Activated naive CD8-positive, alpha-beta T cell (primary cell): ENCODE data around the gene KDELR1.
A peak's percentile ranks its signal among the peaks of the same experiment; 100 is the strongest.

Experiments
- H3K27ac Mint-ChIP-seq: one replicate; pipeline ENCODE4 v1.8.0; 2021; ENCODE audit warnings: mixed read lengths
- H3K27me3 Mint-ChIP-seq: one replicate; pipeline ENCODE4 v1.8.0; 2021; ENCODE audit warnings: mixed read lengths
- H3K36me3 Mint-ChIP-seq: one replicate; pipeline ENCODE4 v1.8.0; 2021; ENCODE audit warnings: mixed read lengths
- H3K4me1 Mint-ChIP-seq: one replicate; pipeline ENCODE4 v1.8.0; 2021; ENCODE audit warnings: low read depth, mixed read lengths
- H3K4me3 Mint-ChIP-seq: one replicate; pipeline ENCODE4 v1.8.0; 2021; ENCODE audit warnings: mild to moderate bottlenecking, mixed read lengths
- H3K9me3 Mint-ChIP-seq: one replicate; pipeline ENCODE4 v1.8.0; 2021; ENCODE audit warnings: low read depth, mixed read lengths

KDELR1 gene

DNA sequence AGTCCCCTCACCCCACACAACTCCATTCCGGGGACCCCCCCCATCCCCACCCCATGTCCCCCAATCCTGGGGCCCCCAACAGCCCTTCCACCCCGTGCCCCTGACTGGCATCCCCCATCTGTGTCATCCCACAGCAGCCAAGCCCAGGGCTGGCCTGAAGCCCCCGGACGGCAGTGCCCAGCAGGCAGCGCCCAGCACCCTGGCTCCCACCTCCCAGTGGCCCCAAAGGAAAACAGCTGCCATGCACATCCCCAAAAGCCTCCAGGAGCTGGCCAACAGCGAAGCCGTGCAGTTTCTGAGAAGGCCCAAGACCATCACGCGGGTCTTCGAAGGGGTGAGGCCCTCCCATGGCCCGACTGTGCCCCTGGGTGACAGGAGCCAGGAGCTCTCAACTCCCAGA, 25.7 kb downstream of the KDELR1 start:
- Mint-ChIP-seq H3K4me3 (no peak overlapping the region), H3K36me3 (no peaks in the 10 kb centered on the region), H3K27ac (no peak overlapping the region), H3K9me3 (no peaks in the 10 kb centered on the region), H3K27me3 (no peaks in the 10 kb centered on the region), H3K4me1 (peaks cover 11% of the 10 kb centered on the region)

DNA sequence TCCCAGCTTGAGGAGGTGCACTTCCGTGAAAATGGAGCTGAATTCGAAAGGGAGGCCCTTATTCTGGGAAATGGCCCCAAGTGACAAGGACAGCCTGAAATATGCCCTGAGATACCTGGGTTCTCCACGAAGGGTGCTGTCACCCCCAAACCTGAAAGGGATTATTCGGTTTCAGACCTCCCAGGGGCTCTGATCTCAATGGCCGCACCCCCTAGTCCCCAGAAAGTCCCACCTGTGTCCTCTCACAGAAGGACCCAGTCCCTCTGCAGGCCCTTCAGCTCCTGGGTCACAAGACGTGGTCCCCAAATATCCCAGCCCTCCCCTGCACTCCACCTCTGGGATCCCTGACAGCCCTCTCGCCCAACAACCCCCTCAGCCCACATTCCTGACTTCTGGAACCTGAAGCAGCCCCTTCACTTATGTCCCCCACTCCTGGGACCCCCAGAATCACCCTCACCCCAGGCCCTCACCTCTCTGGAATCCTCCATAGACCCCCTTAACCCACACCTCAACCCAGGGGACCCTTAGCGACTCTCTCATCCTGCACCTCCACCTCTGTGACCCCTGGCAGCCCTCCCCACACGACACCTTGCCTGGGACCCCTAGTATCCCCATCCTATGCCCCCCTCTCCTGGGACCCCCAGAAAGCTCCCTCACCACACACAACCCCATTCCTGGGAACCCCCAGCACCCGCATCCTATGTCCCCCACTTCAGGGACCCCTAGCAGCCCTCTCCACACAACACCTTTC, 26.6 kb downstream of the KDELR1 start:
- H3K9me3 Mint-ChIP-seq = no peaks in the 10 kb centered on the region
- no peaks in the 10 kb centered on the region for H3K27me3 Mint-ChIP-seq
- H3K4me1 Mint-ChIP-seq = peaks cover 11% of the 10 kb centered on the region
- H3K36me3 Mint-ChIP-seq = no peaks in the 10 kb centered on the region
- peak overlapping the region; percentile 73 for H3K4me3 Mint-ChIP-seq
- peak overlapping the region; percentile 58 for H3K27ac Mint-ChIP-seq

DNA sequence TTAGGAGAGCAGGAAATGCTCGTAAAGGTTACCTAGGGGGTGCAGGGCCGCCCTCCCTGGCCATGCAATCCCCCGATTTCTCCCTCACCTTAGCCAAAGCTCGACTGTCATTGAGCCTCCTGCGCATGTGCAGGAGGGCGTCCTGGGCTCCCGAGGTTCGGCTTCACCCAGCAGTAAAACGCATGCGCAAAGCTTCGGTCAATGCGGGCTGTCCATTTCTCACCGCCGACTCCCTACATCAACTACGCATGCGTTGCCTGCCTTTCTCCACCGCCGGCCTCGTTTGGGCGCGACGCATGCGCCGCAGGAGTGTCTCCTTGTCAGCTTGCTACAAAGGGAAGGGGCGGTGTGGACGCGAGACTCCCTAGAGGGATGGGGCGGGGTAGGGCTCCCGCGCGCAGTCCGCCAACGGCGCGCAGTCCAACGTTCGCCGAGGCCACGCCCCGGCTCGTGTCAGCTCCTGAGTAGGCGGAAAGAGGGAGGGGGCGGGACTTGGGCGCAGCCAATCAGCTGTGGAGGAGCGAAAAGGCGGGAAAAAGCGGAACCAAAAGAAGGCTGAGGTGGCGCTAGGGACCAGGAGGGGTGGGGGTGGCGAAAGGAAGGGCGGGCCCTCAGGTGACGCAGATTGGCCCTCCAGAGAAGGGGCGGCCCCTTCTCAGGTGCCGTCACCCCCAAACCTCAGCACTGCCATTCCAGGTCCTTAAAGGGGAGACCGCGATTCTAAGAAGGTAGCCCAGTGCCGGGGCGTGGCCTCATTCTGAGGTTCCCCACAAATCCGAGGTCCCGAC, 27.3 kb downstream of the KDELR1 start, which contains the start of the genes SYNGR4 and TMEM143:
Gene SYNGR4 (plus strand): TSS at position 558 of the 788 bp plus-strand sequence. CDS start 1,476 bp downstream, outside the sequence.
Gene TMEM143 (minus strand): TSS at position 131 of the 788 bp plus-strand sequence. CDS start 20 bp downstream, at position 111.
- peaks cover 11% of the 10 kb centered on the region for H3K4me1 Mint-ChIP-seq
- peak within 1 kb of the TSS; percentile 96 for H3K27ac Mint-ChIP-seq
- H3K4me3 Mint-ChIP-seq = peak within 1 kb of the TSS; percentile 93
- H3K36me3 Mint-ChIP-seq = no peaks in the 10 kb centered on the region
- no peaks in the 10 kb centered on the region for H3K9me3 Mint-ChIP-seq
- H3K27me3 Mint-ChIP-seq = no peaks in the 10 kb centered on the region

DNA sequence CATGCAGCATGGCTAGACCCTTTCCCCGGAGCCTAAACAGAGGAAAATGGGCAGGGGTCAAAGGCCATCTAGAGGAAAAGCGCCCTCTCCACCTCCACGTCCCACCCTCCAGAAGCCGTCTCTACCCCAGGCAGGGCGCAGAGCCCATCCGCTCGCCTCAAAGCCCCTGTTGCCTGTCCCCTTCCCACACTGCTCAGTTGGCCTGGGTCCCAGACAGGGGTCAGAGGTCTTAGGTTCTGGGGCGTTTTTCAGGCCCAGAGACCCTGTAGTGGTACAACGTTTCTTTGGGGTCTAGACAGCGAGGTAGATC, 27.9 kb downstream of the KDELR1 start:
- Mint-ChIP-seq H3K27ac (peak overlapping the region; percentile 96), H3K4me1 (peaks cover 11% of the 10 kb centered on the region), H3K27me3 (no peaks in the 10 kb centered on the region), H3K9me3 (no peaks in the 10 kb centered on the region), H3K36me3 (peaks cover 2% of the 10 kb centered on the region), H3K4me3 (peak overlapping the region; percentile 93)

DNA sequence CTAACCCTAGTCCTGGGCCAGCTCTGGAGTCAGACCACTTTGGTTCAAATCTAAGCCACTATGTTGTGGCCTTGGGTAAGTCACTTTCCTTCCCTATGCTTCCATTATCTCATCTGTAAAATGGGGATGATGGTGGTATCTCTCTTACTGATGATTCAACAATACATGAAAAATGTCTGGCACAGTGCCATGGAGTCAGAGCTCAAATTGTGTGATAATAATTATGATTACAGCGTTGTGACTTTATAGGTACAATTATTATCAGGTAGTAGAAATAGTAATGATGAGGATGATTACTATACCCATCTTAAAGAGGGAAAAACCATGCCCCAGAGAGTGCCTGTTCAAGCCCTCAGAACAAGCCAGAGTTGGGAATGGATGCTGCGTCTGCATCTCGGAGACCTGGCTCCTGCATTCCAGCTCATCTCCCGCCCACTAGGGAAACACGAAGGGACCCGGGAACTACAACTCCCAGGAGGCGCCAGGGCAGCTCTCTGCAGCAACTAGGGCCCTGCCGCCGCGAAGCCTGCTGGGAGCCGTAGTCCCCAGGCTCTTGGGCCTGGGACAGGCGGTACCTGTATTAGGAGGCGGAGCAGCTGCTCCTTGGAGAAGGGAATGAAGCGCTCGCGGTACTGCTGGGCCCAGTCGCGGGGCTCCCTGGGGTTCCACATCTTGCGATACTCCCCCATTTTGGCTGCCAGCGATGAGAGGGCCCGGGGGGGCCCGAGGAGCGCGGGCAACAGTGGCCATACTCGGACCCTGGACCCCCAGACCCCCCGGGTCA, 28.4 kb downstream of the KDELR1 start:
- peak overlapping the region; percentile 96 for H3K27ac Mint-ChIP-seq

DNA sequence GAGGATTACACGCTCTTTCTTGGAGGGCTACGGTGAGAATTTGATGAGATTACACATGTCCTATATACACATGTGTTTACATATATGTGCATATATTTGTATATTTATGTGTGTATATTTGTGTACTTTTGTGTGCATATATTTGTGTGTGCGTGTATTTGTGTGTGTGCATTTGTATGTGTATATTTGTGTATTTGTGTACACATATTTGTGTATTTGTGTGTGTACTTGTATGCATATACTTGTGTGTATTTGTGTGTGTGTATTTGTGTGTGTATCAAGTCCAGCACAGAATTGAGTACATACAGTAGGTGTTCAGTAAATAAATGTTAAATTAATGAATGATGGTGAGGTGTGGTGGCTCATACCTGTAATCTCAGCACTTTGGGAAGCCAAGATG, 29.4 kb downstream of the KDELR1 start:
- Mint-ChIP-seq H3K4me1 (peaks cover 11% of the 10 kb centered on the region), H3K9me3 (no peaks in the 10 kb centered on the region), H3K4me3 (peak overlapping the region; percentile 36), H3K27me3 (no peaks in the 10 kb centered on the region), H3K27ac (no peak overlapping the region), H3K36me3 (peaks cover 3% of the 10 kb centered on the region)

More for the DNA sequence above, 28.4 kb downstream of the KDELR1 start:
- Mint-ChIP-seq H3K27me3 (no peaks in the 10 kb centered on the region), H3K9me3 (no peaks in the 10 kb centered on the region), H3K4me3 (peak overlapping the region; percentile 93), H3K36me3 (peaks cover 3% of the 10 kb centered on the region), H3K4me1 (peaks cover 11% of the 10 kb centered on the region)

DNA sequence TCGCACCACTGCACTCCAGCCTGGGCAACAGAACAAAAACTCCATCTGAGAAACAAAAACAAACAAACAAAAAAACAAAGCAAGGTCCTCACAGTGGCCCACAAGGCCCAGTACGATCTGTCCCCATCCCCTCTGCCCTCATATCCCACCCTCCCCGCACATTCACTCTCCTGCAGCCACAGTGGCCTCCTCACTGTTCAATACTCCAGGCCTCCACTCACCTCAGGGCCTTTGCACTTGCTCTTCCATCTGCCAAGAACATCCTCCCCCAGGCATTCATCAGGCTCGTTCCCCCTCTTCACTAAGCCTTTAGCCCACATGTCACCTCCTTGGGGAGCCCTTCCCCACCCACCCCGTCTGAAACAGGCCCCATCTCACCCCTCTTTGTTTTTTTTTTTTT, 32.2 kb downstream of the KDELR1 start:
- no peak overlapping the region for H3K27ac Mint-ChIP-seq
- H3K9me3 Mint-ChIP-seq = no peaks in the 10 kb centered on the region
- peaks cover 3% of the 10 kb centered on the region for H3K36me3 Mint-ChIP-seq

DNA sequence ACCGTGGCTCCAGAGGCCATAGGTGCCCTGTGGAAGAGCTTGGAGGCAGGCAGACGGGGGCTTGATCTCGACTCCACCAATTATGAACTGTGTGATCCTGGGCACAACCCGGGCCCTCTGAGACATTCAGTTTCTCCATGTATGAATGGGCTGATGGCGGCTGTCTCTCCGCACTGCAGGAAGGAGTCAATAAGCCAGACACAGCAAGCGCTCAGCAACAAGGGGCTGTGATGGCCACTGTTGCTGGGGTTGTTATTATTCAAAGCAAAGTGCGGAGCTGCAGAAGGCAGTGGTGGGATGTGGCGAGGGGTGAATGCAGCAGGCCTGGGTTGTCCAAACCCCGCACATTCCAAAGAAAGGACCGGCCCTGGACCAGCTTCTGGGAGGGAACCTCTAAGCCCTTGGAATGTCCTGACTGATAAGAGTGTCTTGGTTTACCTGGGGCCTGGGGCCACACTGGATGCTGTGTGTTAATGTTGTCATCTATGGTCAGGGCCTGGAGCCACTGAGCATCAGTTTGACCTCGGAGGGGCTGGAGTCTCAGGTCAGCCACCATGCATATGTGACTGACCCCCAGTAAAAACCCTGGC, 35.9 kb downstream of the KDELR1 start:
- Mint-ChIP-seq H3K9me3 (no peaks in the 10 kb centered on the region), H3K27me3 (no peaks in the 10 kb centered on the region), H3K27ac (no peak overlapping the region), H3K36me3 (peaks cover 3% of the 10 kb centered on the region), H3K4me3 (no peak overlapping the region), H3K4me1 (peaks cover 4% of the 10 kb centered on the region)

More for the DNA sequence above, 32.2 kb downstream of the KDELR1 start:
- no peak overlapping the region for H3K4me3 Mint-ChIP-seq
- H3K4me1 Mint-ChIP-seq = peaks cover 8% of the 10 kb centered on the region
- H3K27me3 Mint-ChIP-seq = no peaks in the 10 kb centered on the region

DNA sequence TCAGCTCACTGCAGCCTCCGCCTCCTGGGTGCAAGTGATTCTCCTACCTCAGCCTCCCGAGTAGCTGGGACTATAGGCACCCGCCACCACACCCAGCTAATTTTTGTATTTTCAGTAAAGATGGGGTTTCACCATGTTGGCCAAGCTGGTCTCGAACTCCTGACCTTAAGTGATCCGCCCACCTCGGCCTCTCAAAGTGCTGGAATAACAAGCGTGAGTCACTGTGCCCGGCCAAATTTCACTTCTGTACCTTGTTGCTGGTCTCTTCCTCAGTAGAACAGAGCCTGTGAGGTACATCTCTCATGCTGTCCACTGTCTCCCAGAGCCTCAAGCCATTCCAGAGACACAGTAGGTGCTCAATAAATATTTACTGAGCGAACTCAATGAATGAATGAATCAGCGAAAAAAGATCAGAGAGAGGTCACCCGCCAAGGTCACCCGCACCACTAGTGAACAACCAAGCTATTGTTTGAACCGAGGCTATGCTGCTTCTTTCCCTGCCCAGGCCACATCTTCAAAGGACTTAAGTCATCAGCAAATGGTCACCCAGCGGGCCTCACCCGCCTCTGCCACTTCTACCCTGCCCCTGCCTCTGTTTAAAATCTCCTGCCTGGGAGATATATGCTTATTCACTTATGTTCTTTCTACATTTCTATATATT, 36.9 kb downstream of the KDELR1 start:
- H3K4me1 Mint-ChIP-seq = peaks cover 4% of the 10 kb centered on the region
- no peaks in the 10 kb centered on the region for H3K9me3 Mint-ChIP-seq
- no peak overlapping the region for H3K4me3 Mint-ChIP-seq
- no peak overlapping the region for H3K27ac Mint-ChIP-seq
- H3K27me3 Mint-ChIP-seq = no peaks in the 10 kb centered on the region
- peaks cover 3% of the 10 kb centered on the region for H3K36me3 Mint-ChIP-seq

DNA sequence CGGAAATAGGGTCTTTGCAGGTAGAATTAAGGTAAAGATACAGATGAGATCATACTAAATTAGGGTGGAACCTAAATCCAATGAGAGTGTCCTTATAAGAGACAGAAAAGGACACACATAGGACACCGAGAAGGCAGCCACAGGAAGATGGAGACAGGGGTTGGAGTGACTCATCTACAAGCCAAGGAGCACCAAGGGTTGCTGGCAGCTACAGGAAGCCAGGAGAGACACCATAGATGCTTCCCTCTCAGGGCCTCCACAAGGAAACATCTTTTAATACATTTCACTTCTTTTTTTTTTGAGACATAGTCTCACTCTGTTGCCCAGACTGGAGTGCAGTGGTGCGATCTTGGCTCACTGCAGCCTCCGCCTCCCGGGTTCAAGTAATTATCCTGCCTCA, 37.7 kb downstream of the KDELR1 start:
- Mint-ChIP-seq H3K36me3 (peaks cover 3% of the 10 kb centered on the region), H3K27me3 (no peaks in the 10 kb centered on the region), H3K4me1 (peaks cover 4% of the 10 kb centered on the region), H3K4me3 (no peak overlapping the region), H3K27ac (no peak overlapping the region), H3K9me3 (no peaks in the 10 kb centered on the region)

DNA sequence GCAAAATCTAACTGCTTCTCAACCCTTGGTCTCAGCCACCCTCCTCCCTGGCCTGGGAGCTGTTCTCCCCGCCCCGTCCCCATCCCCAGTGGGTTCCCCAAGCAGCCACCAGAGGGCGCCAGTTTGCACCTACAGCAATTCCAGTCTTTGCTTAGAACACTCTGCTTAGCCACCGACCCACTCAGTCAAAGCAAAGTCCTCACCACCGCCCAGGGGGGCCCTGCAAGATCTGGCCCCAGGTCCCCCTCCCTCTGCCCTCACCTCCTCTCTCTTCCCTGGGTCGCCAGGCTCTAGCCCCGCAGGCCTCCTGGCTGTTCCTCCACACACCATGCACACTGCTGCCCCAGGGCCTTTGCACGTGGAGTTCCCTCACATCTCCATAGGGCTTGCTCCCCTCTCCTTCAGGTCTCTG, 40.0 kb downstream of the KDELR1 start:
- Mint-ChIP-seq H3K4me3 (no peak overlapping the region), H3K27me3 (no peaks in the 10 kb centered on the region), H3K36me3 (peaks cover 6% of the 10 kb centered on the region), H3K9me3 (no peaks in the 10 kb centered on the region), H3K27ac (no peak overlapping the region), H3K4me1 (peaks cover 6% of the 10 kb centered on the region)

DNA sequence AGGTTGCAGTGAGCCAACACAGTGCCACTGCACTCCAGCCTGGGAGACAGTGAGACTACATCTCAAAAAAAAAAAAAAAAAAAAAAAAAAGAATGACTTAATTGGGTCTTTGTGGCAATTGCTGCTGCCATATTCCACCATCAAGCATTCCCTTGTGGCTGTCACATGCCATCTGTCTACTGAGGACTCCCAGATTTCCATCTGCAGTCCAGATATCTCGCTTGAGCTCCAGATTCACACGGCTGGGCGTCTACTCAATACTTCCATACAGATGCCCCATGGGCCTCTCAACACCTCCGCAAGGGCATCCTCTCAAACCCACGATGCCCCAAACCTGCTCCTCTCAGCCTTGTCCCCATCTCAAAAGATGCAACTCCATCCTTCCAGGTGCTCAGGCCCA, 40.5 kb downstream of the KDELR1 start:
- H3K36me3 Mint-ChIP-seq = peaks cover 6% of the 10 kb centered on the region
- no peaks in the 10 kb centered on the region for H3K9me3 Mint-ChIP-seq
- no peak overlapping the region for H3K27ac Mint-ChIP-seq
- H3K4me3 Mint-ChIP-seq = no peak overlapping the region
- H3K4me1 Mint-ChIP-seq = peaks cover 6% of the 10 kb centered on the region
- H3K27me3 Mint-ChIP-seq = no peaks in the 10 kb centered on the region

DNA sequence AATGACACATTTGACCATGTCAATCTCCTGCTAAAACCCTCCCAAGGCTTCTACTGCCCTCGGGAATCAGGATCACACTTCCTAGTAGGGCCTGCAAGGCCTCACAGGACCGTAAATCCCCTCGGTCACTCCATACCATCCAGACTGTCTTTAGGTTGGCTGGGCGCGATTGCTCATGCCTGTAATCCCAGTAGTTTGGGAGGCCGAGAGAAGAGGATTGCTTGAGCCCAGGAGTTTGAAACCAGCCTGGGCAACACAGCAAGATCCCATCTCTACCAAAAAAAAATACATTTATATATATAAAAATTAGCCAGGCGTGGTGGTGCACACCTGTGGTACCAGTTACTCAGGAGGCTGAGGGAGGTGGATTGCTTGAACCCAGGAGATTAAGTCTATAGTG, 42.6 kb downstream of the KDELR1 start:
- Mint-ChIP-seq H3K9me3 (no peaks in the 10 kb centered on the region), H3K36me3 (peaks cover 6% of the 10 kb centered on the region), H3K27ac (no peak overlapping the region), H3K4me1 (peaks cover 6% of the 10 kb centered on the region), H3K27me3 (no peaks in the 10 kb centered on the region), H3K4me3 (no peak overlapping the region)

DNA sequence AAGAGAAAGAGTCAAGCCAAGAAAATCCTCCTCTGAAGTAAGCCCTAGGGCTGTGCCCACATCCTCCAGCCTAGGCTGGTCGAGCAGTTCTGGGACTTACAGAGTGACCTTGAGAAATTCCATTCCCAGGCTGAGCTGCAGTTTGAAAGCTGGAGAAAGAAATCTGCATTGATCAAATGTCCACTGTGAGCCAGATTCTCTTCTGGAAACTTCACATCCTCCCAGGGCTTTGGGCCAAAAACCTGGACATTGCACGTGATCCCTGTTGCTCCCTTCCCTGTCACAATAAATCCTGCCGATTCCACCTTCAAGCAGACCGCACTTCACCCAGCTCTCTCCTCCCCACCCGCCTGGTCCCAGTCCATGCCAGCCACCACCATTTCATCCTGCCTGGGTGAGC, 43.3 kb downstream of the KDELR1 start:
- peaks cover 8% of the 10 kb centered on the region for H3K36me3 Mint-ChIP-seq
- no peak overlapping the region for H3K4me3 Mint-ChIP-seq
- H3K9me3 Mint-ChIP-seq = no peaks in the 10 kb centered on the region
- H3K27me3 Mint-ChIP-seq = no peaks in the 10 kb centered on the region
- H3K4me1 Mint-ChIP-seq = peaks cover 5% of the 10 kb centered on the region
- H3K27ac Mint-ChIP-seq = no peak overlapping the region
